ENCODE results near the gene FMNL3. TPM values are rescaled to one million over a fixed set of nuclear protein-coding genes. Genes with fewer than 3 reads are reported as not detected.
A peak's percentile ranks its signal among the peaks of the same experiment; 100 is the strongest.

FMNL3 gene
- total RNA-seq, 1 donor from 2014 or later: 17.3 TPM

DNA sequence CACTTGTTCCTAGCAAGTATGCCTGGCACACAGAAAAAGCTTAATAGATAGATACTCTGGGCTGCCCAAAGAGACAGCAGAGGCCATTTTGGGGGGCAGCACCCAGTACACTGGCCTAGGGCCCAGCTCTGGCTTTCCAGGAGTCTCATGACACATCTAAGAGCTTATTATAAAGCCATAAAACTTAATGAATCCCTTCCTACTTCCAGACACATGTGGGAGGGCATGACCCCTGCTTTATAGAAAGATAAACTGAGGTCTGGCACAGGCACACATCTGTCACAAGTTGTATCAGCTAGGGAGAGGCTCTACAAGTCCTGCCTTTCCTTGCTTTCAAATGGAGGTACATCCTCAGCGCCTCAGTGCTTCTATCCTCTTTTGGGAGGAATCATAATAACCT lies 27.1 kb downstream of the FMNL3 start:
- no peaks in the 10 kb centered on the region for H3K9me3 ChIP-seq (ENCODE audit: low read depth)
- TF ChIP-seq EZH2 (IDR thresholded peaks at IDR 0.05): no peak
- TF ChIP-seq, protein P1, sequence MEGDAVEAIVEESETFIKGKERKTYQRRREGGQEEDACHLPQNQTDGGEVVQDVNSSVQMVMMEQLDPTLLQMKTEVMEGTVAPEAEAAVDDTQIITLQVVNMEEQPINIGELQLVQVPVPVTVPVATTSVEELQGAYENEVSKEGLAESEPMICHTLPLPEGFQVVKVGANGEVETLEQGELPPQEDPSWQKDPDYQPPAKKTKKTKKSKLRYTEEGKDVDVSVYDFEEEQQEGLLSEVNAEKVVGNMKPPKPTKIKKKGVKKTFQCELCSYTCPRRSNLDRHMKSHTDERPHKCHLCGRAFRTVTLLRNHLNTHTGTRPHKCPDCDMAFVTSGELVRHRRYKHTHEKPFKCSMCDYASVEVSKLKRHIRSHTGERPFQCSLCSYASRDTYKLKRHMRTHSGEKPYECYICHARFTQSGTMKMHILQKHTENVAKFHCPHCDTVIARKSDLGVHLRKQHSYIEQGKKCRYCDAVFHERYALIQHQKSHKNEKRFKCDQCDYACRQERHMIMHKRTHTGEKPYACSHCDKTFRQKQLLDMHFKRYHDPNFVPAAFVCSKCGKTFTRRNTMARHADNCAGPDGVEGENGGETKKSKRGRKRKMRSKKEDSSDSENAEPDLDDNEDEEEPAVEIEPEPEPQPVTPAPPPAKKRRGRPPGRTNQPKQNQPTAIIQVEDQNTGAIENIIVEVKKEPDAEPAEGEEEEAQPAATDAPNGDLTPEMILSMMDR (IDR thresholded peaks at IDR 0.05): no peak
- TF ChIP-seq EZH2phosphoT487 (IDR thresholded peaks at IDR 0.05): no peak
- H3K79me2 ChIP-seq (ENCODE audit: low read depth): peaks cover 16% of the 10 kb centered on the region
- no peaks in the 10 kb centered on the region for H3K27me3 ChIP-seq
- H3K27ac Mint-ChIP-seq: no peak overlapping the region
- no peak overlapping the region for H2AFZ ChIP-seq (replicated peaks)
- no peak for DNase-seq (ENCODE audit: low spot score)
- H3K9me3 Mint-ChIP-seq: no peaks in the 10 kb centered on the region
- no peaks in the 10 kb centered on the region for H3F3A ChIP-seq (ENCODE audit: low read depth)
- H3K4me3 Mint-ChIP-seq: no peak overlapping the region
- H4K20me1 ChIP-seq (ENCODE audit: low read depth): peaks cover 29% of the 10 kb centered on the region
- H3K9ac ChIP-seq: no peak overlapping the region
- peaks cover 6% of the 10 kb centered on the region for H3K4me1 Mint-ChIP-seq
- H3K4me2 ChIP-seq: no peak overlapping the region
- H3K36me3 ChIP-seq: no peaks in the 10 kb centered on the region
- no peaks in the 10 kb centered on the region for H3K27me3 Mint-ChIP-seq (ENCODE audit: insufficient read depth, low read depth)
- no peak overlapping the region for H3K27ac ChIP-seq
- peaks cover 15% of the 10 kb centered on the region for H3K4me1 ChIP-seq
- no peaks in the 10 kb centered on the region for H3K36me3 Mint-ChIP-seq
- no peak overlapping the region for H3K4me3 ChIP-seq

DNA sequence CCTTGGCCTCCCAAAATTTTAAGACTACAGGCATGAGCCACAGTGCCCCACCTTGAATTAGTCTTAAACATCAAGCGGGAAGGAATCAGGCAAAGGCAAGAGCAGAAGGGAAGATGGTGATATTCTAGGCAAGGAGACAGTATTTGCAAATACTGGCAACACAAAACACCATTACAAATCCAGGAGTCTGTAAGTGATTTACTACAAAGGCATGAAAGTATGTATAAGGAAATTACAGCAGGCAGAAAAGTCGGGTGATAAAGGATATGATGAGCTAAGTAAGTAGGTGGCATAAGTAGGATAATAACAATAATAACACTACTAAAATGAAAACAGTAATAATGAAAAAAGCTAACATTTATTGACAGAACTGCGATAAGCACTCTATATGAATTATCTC lies 28.5 kb downstream of the FMNL3 start:
- Mint-ChIP-seq H3K36me3 (no peaks in the 10 kb centered on the region), H3K9me3 (no peaks in the 10 kb centered on the region), H3K27me3 (ENCODE audit: insufficient read depth, low read depth) (no peaks in the 10 kb centered on the region), H3K4me3 (no peak overlapping the region), H3K4me1 (peaks cover 14% of the 10 kb centered on the region), H3K27ac (no peak overlapping the region)
- no peak for TF ChIP-seq EZH2phosphoT487 (IDR thresholded peaks at IDR 0.05)
- Histone ChIP-seq H3K4me1 (peaks cover 20% of the 10 kb centered on the region), H4K20me1 (ENCODE audit: low read depth) (peaks cover 17% of the 10 kb centered on the region), H3K4me3 (no peak overlapping the region), H3K9me3 (ENCODE audit: low read depth) (no peaks in the 10 kb centered on the region), H3K27me3 (no peaks in the 10 kb centered on the region), H3K4me2 (no peak overlapping the region), H3K36me3 (no peaks in the 10 kb centered on the region), H3K79me2 (ENCODE audit: low read depth) (peaks cover 16% of the 10 kb centered on the region), H2AFZ (replicated peaks) (no peak overlapping the region), H3K27ac (no peak overlapping the region), H3K9ac (no peak overlapping the region), H3F3A (ENCODE audit: low read depth) (no peaks in the 10 kb centered on the region)
- no peak for DNase-seq (ENCODE audit: low spot score)

DNA sequence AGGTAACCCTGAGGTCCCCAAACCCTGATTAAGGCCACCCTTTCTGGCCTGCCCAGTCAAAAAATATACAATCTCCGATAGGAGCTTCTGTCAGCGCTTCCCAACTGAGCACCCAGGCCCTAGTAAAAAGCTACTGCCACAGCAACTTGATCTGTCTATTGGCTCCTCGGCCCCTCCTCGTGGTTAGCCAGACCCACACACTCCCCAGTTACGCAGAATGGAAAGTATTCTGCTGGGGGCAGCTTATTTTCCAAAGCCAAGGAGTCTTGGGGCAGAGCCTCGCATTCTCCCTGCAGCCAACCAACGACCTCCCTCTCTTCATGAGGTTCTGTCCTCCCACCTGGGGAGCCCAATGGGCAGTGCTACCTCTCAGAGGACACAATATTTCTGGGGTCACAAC lies 32.1 kb downstream of the FMNL3 start:
- H4K20me1 ChIP-seq (ENCODE audit: low read depth): peaks cover 10% of the 10 kb centered on the region
- no peak overlapping the region for H3K9ac ChIP-seq
- no peaks in the 10 kb centered on the region for H3K27me3 ChIP-seq
- Mint-ChIP-seq H3K4me3 (no peak overlapping the region), H3K4me1 (peaks cover 32% of the 10 kb centered on the region), H3K9me3 (no peaks in the 10 kb centered on the region), H3K27ac (no peak overlapping the region), H3K36me3 (peaks cover 2% of the 10 kb centered on the region), H3K27me3 (ENCODE audit: insufficient read depth, low read depth) (no peaks in the 10 kb centered on the region)
- H2AFZ ChIP-seq (replicated peaks): no peak overlapping the region
- H3F3A ChIP-seq (ENCODE audit: low read depth): peaks cover 3% of the 10 kb centered on the region
- H3K36me3 ChIP-seq: no peaks in the 10 kb centered on the region
- TF ChIP-seq EZH2phosphoT487 (IDR thresholded peaks at IDR 0.05): no peak
- TF ChIP-seq EZH2 (IDR thresholded peaks at IDR 0.05): no peak
- DNase-seq (ENCODE audit: low spot score): no peak
- H3K79me2 ChIP-seq (ENCODE audit: low read depth): no peaks in the 10 kb centered on the region
- H3K4me1 ChIP-seq: peaks cover 26% of the 10 kb centered on the region
- no peak overlapping the region for H3K4me2 ChIP-seq
- H3K9me3 ChIP-seq (ENCODE audit: low read depth): no peaks in the 10 kb centered on the region
- no peak overlapping the region for H3K4me3 ChIP-seq
- H3K27ac ChIP-seq: no peak overlapping the region

DNA sequence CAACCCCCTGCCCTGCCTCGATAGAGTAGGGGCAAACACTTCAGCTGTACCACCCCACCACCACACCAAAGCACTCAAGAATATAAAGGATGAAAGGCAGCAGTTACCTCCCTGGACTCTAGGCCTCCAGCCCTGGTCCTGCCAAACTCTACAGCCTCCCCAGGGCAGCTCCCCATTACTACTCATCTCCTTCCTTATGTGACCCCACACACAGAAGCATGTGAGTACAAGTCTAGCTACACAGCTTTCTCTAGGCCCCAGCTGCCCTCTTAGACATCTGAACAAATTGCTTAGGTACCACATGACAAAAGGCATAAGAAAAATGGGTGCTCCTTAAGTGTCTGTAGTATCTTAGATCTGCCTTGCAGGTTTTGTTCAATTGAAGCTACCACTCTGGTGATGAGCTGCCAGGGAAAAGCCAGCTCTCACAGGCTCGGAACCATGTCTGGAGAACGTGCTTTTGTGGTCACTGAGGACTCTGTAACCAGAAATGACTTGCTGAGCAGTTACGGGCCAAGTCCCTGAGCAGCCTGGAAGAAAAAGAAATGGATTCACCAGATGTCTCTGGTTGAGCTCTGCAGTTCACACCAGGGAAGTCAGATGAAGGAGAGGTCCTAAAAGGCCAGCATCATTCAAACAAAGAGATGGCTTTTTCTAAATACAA lies 32.8 kb downstream of the FMNL3 start:
- Mint-ChIP-seq H3K9me3 (no peaks in the 10 kb centered on the region), H3K4me1 (peaks cover 32% of the 10 kb centered on the region), H3K27me3 (ENCODE audit: insufficient read depth, low read depth) (no peaks in the 10 kb centered on the region), H3K36me3 (peaks cover 4% of the 10 kb centered on the region), H3K27ac (peak overlapping the region; percentile 47), H3K4me3 (no peak overlapping the region)
- Histone ChIP-seq H3K4me2 (no peak overlapping the region), H4K20me1 (ENCODE audit: low read depth) (peaks cover 8% of the 10 kb centered on the region), H3K27ac (no peak overlapping the region), H3K4me3 (no peak overlapping the region), H3K36me3 (no peaks in the 10 kb centered on the region), H2AFZ (replicated peaks) (no peak overlapping the region), H3F3A (ENCODE audit: low read depth) (peaks cover 3% of the 10 kb centered on the region), H3K9me3 (ENCODE audit: low read depth) (no peaks in the 10 kb centered on the region), H3K27me3 (no peaks in the 10 kb centered on the region), H3K9ac (no peak overlapping the region), H3K79me2 (ENCODE audit: low read depth) (no peaks in the 10 kb centered on the region), H3K4me1 (peaks cover 26% of the 10 kb centered on the region)
- no peak for TF ChIP-seq EZH2phosphoT487 (IDR thresholded peaks at IDR 0.05)
- no peak for TF ChIP-seq EZH2 (IDR thresholded peaks at IDR 0.05)
- TF ChIP-seq, protein P1 (IDR thresholded peaks at IDR 0.05): no peak
- DNase-seq (ENCODE audit: low spot score): no peak

Measured in neural progenitor cell (in vitro differentiated cells).